Kidney capillary endothelial cell (primary cell): ENCODE data around the gene MED26.

Experiments used
- DNase-seq: peaks from one replicate; pipeline ENCODE4 v3.0.0-alpha.2; 2018; ENCODE audit warnings: low spot score

MED26 gene

GRCh38 chr19:16649734-16650133 lies 21.7 kb upstream of the MED26 start:
- no peak for DNase-seq

DNA sequence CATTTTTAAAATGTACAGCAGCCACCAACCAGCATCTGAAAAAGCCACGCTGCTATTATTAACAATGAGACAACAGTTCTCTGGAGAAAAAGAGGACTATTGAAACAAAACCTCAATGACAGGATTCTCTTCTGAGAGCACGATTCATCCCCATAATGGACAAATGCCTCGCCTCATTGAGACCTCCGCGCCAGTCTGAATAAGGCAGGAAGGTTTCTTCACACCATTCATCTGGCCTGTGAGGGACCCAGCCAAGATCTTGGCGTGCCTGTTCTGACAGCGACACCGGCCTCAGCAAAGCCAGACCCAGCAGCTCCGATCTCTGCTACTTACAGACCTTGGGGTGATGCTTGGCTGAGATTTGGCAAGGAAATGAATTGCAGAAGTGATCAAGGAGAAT lies 17.1 kb upstream of the MED26 start:
- DNase-seq = no peak

DNA sequence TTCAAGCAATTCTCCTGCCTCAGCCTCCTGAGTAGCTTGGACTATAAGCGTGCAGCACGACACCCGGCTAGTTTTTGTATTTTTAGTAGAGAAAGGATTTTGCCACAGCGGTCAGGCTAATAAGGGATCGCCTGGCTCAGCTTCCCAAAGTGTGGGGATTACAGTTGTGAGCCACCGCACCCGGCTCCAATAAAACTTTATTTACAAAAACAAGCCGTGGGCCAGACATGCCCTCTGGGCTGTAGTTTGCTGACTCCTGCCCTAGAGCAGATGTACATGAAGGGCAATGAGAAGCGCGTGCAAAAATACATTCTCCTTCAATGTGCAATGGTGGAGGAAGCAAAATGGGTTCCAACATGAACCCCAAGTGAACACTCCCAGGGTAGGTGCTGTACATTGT lies 13.7 kb upstream of the MED26 start:
- DNase-seq = no peak

- no peak for DNase-seq
Observed at GRCh38 chr19:16640951-16641350, 12.9 kb upstream of the MED26 start.

- no peak for DNase-seq
Observed at GRCh38 chr19:16638666-16639065, 10.7 kb upstream of the MED26 start.

GRCh38 chr19:16637535-16637934 lies 9.5 kb upstream of the MED26 start:
- no peak for DNase-seq

DNA sequence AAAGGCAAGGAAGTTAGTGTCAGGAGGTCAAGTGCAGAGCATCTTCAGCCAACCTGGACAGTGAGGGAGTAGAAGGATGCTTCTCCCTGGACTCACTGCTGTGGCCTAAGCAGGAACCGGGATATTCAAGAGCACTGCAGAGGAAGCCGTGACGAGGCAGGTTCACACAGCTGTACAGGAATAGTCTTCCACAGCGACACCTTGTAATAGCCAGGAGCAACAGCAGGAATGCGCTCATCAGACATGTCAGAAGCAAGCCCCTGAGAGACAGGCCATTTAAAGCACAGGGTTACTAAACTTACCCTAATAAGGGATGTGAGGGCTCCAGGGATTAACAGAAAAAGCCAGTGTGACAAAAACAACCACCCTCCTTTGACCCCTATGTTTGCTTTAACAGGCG lies 3.5 kb upstream of the MED26 start:
- no peak for DNase-seq

DNA sequence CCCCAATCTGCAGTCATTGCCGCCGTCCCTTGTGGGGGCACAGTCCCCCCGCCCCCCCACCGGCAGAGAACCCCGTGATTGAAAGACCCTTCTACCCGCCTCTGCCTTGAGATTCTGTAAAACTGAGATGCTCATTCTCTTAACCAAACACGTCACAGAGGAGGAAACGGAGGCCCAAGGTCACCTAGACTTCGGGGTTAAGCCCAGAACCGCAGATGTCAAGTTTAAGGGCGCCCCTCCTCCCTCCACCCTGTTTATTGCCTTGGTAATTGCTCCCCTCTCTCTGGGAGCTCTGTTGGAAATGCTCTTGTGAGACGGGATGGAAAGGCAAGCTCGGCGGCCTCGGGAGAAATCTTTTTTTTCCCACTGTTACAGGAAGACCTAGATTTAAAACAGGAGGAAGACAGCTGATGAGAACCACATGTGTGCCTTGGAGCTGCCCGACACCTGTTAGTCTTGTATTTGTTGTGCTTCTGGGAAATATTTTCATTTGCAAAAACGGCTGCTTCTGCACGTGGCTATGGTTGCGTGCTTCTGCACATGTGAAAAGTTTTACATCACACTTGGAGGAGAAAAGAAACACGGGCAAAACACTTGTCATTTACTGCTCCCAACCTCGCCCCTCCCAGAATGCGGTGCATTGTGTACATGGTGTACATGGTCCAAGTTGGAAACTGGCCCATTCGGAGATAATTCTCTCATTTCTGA lies 1.1 kb upstream of the MED26 start:
- DNase-seq = no peak

DNA sequence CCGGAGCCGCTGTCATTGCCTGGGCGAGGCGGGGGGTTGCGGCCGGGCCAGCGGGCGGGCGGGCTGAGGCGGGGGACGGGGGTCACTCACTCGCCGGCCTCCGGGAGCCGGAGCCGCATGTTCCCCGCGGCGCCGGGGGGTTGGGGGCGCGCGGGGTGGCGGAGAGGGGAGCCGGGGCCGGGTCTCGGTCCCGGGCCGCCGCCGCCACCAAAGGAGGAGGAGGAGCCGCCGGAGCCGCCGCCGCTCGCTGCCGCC lies 149 bp downstream of the MED26 start:
- DNase-seq = no peak

DNA sequence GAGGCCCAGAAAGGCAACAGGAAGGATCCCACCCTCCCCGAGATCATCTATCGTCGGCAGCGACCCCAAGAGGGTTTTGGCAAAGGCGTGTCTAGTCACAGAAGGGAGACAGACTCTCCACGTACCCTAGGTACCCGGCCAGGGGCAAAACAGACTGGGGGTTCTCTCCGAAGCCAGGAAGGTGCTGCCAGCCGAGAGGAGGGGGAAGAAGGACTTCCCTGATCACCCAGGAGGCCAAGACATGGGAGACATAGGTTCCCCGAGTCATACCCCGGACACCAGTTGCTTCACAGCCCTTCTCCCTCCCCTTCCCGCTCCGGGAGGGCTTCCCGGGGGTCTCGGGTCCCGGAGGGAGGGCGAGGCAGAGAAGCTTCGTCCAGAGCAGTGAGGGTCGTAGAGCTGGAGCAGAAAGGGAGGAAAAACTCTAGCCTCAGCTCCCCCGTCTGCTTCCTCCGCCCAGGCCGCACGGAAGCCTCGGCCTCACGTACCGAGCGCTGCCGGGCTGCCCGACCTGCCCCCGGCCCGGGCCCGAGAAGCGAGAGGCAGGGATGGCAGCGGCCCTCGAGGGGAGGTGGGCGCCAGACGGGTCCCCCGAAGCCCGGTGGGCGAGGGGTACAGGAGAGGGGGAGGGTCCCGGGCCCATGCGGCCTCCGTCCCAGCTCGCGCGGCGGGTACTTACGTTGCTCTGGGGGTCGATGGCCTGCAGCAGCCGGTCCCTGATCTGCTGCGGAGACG lies 644 bp downstream of the MED26 start:
- DNase-seq = no peak

- no peak for DNase-seq
Observed at GRCh38 chr19:16626796-16627192, 1.2 kb downstream of the MED26 start.

DNA sequence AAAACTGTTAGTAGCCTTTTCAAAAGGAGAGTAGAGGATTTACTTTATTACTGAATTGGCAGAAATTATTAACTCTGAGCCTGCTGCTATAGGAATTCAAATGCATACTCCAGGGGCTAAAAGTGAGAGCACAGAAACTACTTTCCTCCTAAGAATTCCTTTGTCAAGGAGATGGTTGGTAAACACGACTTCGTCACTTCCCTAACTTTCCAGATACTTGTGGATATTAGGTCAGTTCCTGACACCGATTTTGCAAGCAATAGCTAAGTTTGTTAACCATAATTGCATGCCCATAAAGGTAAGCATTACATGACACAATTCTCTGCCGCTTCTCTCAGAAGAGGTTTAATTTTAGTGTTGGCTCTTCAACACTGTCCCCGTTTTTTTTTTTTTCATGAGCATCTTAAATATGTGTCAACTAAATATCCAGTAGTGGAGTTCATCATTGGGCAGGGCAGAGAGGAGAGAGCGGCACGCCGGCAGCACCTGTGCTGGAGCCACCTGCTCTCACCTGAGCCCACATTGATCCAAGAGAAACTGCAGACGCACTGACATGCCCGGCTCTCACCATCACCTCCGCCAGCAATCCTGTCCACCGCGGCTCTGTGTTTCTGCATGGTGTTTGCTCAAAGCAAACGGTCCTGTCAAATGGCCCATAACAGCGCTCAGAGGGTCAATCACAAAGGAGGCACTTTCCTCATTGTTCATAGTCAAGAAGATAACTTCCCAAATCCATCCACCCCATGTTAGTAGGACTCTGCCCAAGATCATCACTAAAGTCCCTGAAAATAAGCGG lies 2.6 kb downstream of the MED26 start:
- DNase-seq = no peak

- DNase-seq = no peak
Observed at GRCh38 chr19:16624236-16624635, 3.8 kb downstream of the MED26 start.

DNA sequence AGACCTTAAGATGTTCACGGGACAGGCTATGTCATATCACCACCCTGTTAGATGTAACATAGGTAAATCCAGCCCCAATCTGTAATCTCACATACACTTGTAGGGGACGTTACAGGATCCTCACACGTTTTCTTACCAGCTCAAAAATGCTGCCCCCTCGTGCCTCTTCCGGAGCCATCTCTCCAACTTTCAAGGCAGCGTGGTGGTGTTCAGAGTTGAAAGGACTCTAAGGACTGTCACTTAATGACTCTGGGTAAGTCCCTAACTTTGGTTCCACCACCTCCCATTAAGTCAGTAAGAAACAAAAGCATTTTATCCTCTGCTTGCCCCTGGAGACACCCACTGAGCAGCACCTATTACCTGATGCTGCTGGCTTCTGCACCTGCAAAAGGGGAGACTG lies 4.4 kb downstream of the MED26 start:
- no peak for DNase-seq

DNA sequence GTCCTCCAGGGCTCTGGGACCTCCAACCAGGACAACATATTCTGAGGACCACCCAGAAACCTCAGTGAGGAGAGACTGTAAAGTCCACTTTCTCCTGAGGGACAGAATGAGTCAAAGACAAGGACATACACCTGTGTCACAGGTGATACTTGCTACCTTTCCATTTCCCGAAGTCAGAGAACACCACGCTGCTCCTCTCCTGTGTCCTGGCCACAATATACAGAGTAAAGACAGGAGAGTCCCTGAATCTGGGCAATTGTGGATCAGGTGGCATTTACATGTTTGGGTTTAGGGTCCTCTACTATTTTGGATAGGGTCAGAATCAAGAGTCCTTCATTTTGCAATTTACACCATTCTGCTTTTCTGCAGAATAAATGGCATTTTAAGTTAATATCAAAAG lies 4.9 kb downstream of the MED26 start:
- no peak for DNase-seq

DNA sequence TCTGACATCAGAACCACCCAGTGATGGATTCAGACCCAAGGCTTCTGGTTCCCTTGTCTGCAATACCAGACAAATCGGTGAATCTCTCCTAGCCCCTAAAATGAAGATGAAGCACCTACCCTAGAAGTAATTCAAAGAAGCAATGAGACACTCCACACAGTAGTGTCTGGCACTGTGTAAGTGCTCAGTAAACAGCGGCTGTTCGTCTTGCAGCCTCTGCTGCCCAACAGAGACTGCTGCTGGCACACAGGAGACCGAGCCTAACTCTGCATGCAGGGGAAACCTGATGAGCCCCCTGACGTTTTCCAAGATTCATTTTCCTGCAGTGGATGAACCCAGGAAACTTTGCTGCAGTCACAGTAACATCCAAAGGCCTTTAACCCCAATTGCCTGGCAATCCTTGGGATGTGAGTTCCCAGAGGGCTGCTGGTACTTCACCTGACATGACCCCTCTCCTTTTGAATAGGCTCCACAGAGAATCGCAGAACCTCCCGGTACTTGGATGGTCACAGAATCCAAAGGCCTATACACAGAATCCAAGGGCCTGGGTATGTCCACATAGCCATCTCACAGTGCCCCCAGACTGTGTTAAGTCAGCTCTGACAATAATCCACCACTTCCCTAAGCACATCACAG lies 6.7 kb downstream of the MED26 start:
- no peak for DNase-seq

DNA sequence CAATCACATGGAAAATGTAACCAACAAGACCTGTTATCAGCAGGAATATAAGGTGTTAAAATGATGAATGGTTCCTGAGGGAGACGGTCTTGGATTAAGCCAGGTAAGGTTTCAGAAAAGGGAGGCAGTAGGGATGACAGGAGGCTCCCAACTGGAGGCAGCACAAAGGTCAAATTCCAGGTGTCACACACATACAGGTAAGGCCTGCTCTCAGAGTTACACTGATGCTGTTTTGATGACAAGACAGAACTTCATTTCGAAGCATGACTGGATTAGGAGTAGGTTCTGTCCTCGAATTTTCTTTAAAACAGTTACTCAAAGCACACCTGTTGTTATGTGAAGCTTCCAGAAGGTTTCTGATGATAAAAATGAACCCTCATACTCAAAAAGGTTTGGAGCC lies 7.4 kb downstream of the MED26 start:
- no peak for DNase-seq

DNA sequence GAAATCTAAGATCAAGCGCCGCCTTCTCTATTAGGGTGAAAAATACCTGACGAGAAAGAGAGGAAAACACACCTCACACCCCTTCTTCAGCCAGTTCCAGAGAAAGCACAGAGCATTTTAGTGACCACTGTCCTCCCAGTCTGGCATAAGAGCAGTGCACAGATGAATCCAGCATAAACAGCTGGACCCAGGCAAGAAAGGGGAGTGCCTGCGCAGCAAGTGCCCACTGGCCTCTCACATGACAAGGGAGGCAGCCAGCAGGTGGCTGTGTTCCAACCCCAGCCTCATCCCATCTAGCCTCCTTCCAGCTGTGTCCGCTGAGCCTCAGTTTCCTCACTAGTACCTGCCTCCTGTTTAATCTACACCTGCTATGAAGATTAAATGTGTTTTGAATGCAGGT lies 8.0 kb downstream of the MED26 start:
- no peak for DNase-seq

GRCh38 chr19:16619457-16619856 lies 8.5 kb downstream of the MED26 start:
- DNase-seq = no peak

GRCh38 chr19:16618248-16618647 lies 9.8 kb downstream of the MED26 start:
- no peak for DNase-seq

DNA sequence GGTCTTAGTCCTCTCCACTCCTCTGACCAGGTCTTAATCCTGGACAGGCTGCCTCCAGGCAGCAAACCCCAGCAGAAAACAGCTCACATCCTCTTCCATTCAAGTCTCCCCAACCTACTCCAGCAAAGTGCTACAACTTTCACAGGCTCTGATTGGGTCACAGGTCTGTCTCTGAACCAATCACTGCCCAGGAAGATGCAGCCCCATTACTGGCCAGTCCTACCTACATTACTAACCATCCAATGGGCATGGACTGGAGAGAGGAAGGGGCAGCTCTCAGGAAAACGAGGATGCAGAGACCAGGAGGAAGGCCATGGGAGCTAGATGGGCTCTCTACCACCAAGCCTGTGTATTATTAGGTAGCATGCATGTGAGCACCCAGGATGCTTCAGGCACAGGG lies 12.2 kb downstream of the MED26 start:
- DNase-seq = peak; percentile 22

DNA sequence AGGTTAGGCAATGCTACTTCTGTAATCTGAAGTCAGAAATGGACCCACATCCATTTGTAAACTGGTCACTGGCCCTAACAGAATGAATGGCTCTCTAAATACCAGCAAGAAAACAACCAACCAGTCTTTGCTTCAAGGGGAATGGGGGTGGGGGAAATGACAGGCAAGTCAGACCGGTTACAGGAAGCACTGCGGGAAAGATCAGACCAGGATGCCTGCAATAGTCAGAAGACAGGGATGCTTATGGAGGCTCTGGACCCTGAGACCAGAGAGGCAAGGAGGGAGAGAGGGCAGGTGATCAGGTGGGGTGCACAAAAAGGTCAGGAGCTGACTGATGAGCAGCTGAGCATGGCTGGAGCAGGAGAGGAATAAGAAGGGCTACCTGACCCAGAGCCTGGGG lies 13.1 kb downstream of the MED26 start:
- DNase-seq = no peak

GRCh38 chr19:16613841-16614240 lies 14.2 kb downstream of the MED26 start:
- no peak for DNase-seq
